ENCODE data around the gene TOP3B. TPM values are rescaled to one million over a fixed set of nuclear protein-coding genes. Genes with fewer than 3 reads are reported as not detected.

TOP3B gene
- total and polyA plus RNA-seq, 9 of the 15 experiments (the other 6 are each of a cell fraction or from before 2014, with no cell fraction given) = 3.0 to 188 (median 112) TPM

- TF ChIP-seq SMAD4 (CRISPR knock-in tag; conservative IDR thresholded peaks at IDR 0.05) (0 out of 2 replicates have a peak, but pooled peaks have one; percentile 50), ZBTB11 (CRISPR knock-in tag; IDR thresholded peaks at IDR 0.05) (0 out of 6 replicates have a peak, but pooled peaks of 1 of the 3 experiments have one; percentile 39), TCF15 (CRISPR knock-in tag; IDR thresholded peaks at IDR 0.05) (peak; percentile 60; the same call in 1 of the 2 replicates), ZFP91 (CRISPR knock-in tag; IDR thresholded peaks at IDR 0.05) (no peak), CXXC5 (CRISPR knock-in tag; IDR thresholded peaks at IDR 0.05) (no peak), SP2 (IDR thresholded peaks at IDR 0.05; ENCODE audit: extremely low read depth, low read depth, low read length, poor library complexity, severe bottlenecking) (peak; percentile 22), E2F3 (CRISPR knock-in tag; IDR thresholded peaks at IDR 0.05) (peak; percentile 49; the same call in 1 of the 2 replicates), ZNF778 (CRISPR knock-in tag; IDR thresholded peaks at IDR 0.05) (0 out of 2 replicates have a peak, but pooled peaks have one; percentile 13), STAT5A (IDR thresholded peaks at IDR 0.05; ENCODE audit: borderline replicate concordance, low read length) (no peak), ZNF217 (CRISPR knock-in tag; IDR thresholded peaks at IDR 0.05) (no peak), HNRNPK (IDR thresholded peaks at IDR 0.05; ENCODE audit: low read depth, low read length, poor library complexity, severe bottlenecking) (no peak), NR4A1 (CRISPR knock-in tag; IDR thresholded peaks at IDR 0.05) (peak; percentile 80; the same call in 1 of the 2 replicates), NR4A1 (tag; IDR thresholded peaks at IDR 0.05) (no peak), CHCHD3 (CRISPR knock-in tag; IDR thresholded peaks at IDR 0.05) (peak; percentile 61; the same call in 1 of the 2 replicates), ZNF785 (CRISPR knock-in tag; IDR thresholded peaks at IDR 0.05) (peak; percentile 60), TRIM25 (IDR thresholded peaks at IDR 0.05; ENCODE audit: borderline replicate concordance) (peak; percentile 29; the same call in 1 of the 2 replicates), BHLHE40 (IDR thresholded peaks at IDR 0.05; ENCODE audit: low read length) (no peak; the same call in 1 of the 2 replicates), SUPT5H (IDR thresholded peaks at IDR 0.05) (peak; percentile 39; the same call in 1 of the 2 replicates)
Measured at GRCh38 chr22:21971858-21972275, 10.7 kb downstream of the TOP3B start (continued).
